IMR-90 (cell line): ENCODE results near the gene LAMA5. TPM values are rescaled to one million over a fixed set of nuclear protein-coding genes. Genes with fewer than 3 reads are reported as not detected.

Source experiments
- ATAC-seq: fragments of 200-7000 bp; cut with Tn5 transposase; 2 replicates; pipeline ENCODE4 v1.9.1; 2020; ENCODE audit warnings: low read depth, mild to moderate bottlenecking, moderate library complexity
- BruUV-seq: library from RNA; stranded (reverse); fragments of 400-500 nt; replicated peaks from 2 replicates; lab custom pipeline; 2021; lab: Mats Ljungman, UMichigan
- CTCF ChIA-PET: fragments of 300-600 bp; formaldehyde crosslinking; extraction: SDS; loops from one replicate; lab custom pipeline; 2021; ENCODE audit warnings: antibody characterized with exemption; lab: Yijun Ruan, JAX
- POLR2A ChIA-PET: fragments of 300-600 bp; sonication (Branson Sonifier 250); formaldehyde crosslinking; loops from one replicate; lab custom pipeline; 2022; ENCODE audit warnings: antibody characterized with exemption; ENCODE audit not compliant: unreplicated experiment; lab: Charles Lee
- DNase-seq: peaks from one replicate; pipeline ENCODE4 v3.0.0; 2013
- H2AFZ ChIP-seq: replicated peaks from 2 replicates; pipeline ENCODE3; 2013; ENCODE audit warnings: low read length, mild to moderate bottlenecking; ENCODE audit not compliant: poor library complexity
- H2AK5ac ChIP-seq: 2 replicates; pipeline ENCODE4 v1.6.1; 2013; ENCODE audit warnings: low read depth, low read length, inconsistent platforms
- H2AK9ac ChIP-seq: replicated peaks from 2 replicates; pipeline ENCODE3; 2013; ENCODE audit warnings: mild to moderate bottlenecking, low read depth, low read length, moderate library complexity; ENCODE audit not compliant: poor library complexity
- H2BK120ac ChIP-seq: 2 replicates; pipeline ENCODE4 v1.6.1; 2013; ENCODE audit warnings: low read depth, low read length, inconsistent platforms
- H2BK15ac ChIP-seq: 3 replicates; pipeline ENCODE4 v1.6.1; 2013; ENCODE audit warnings: low read depth, low read length, inconsistent platforms
- H2BK20ac ChIP-seq: 2 replicates; pipeline ENCODE4 v1.6.1; 2013; ENCODE audit warnings: low read depth, mild to moderate bottlenecking, inconsistent platforms, low read length, moderate library complexity
- H2BK5ac ChIP-seq: 2 replicates; pipeline ENCODE4 v1.6.1; 2013; ENCODE audit warnings: mild to moderate bottlenecking, low read depth, low read length, inconsistent platforms; ENCODE audit not compliant: poor library complexity, severe bottlenecking
- H3K14ac ChIP-seq: replicated peaks from 2 replicates; pipeline ENCODE4 v1.6.1; 2013; ENCODE audit warnings: low read depth, low read length, inconsistent platforms
- H3K18ac ChIP-seq: 2 replicates; pipeline ENCODE4 v1.6.1; 2013; ENCODE audit warnings: low read depth, low read length, control low read depth
- H3K23ac ChIP-seq: 2 replicates; pipeline ENCODE4 v1.6.1; 2013; ENCODE audit warnings: low read depth, low read length, inconsistent platforms
- H3K27ac ChIP-seq: 2 replicates; pipeline ENCODE4 v1.5.1; 2013; ENCODE audit warnings: mild to moderate bottlenecking, control low read depth, low read length; ENCODE audit not compliant: insufficient read depth
- H3K27me3 ChIP-seq: 2 replicates; pipeline ENCODE4 v1.6.1; 2013; ENCODE audit warnings: low read length; ENCODE audit not compliant: control insufficient read depth, insufficient read depth
- H3K36me3 ChIP-seq: 2 replicates; pipeline ENCODE4 v1.6.1; 2013; ENCODE audit warnings: low read length, mixed read lengths; ENCODE audit not compliant: control insufficient read depth, insufficient read depth
- H3K4ac ChIP-seq: 2 replicates; pipeline ENCODE4 v1.6.1; 2013; ENCODE audit warnings: low read depth, low read length, inconsistent platforms
- H3K4me1 ChIP-seq: 2 replicates; pipeline ENCODE4 v1.6.1; 2013; ENCODE audit warnings: low read length, mixed read lengths; ENCODE audit not compliant: control insufficient read depth, insufficient read depth
- H3K4me2 ChIP-seq: 2 replicates; pipeline ENCODE4 v1.6.1; 2013; ENCODE audit warnings: low read depth, mild to moderate bottlenecking, control low read depth, low read length, moderate library complexity
- H3K4me3 ChIP-seq: 2 replicates; pipeline ENCODE4 v1.5.1; 2013; ENCODE audit warnings: low read depth, mild to moderate bottlenecking, control low read depth, low read length, moderate library complexity; ENCODE audit not compliant: insufficient read depth
- H3K56ac ChIP-seq: 2 replicates; pipeline ENCODE4 v1.6.1; 2013; ENCODE audit warnings: low read length, inconsistent platforms; ENCODE audit not compliant: insufficient read depth; ENCODE audit errors: extremely low read depth
- H3K79me1 ChIP-seq, 2 experiments: 2 replicates each; pipeline ENCODE4 v1.6.1; 2013; ENCODE audit warnings: low read length in 2 of 2, inconsistent platforms in 1 of 2, low read depth in 1 of 2
- H3K9ac ChIP-seq: 2 replicates; pipeline ENCODE4 v1.6.1; 2013; ENCODE audit warnings: low read depth, low read length, control low read depth
- H3K9me1 ChIP-seq: 2 replicates; pipeline ENCODE4 v1.6.1; 2013; ENCODE audit warnings: low read length, inconsistent platforms; ENCODE audit not compliant: insufficient read depth
- H3K9me3 ChIP-seq: 2 replicates; pipeline ENCODE4 v1.6.1; 2013; ENCODE audit warnings: low read length; ENCODE audit not compliant: control insufficient read depth, insufficient read depth
- H4K20me1 ChIP-seq: 2 replicates; pipeline ENCODE4 v1.6.1; 2013; ENCODE audit warnings: low read length, inconsistent platforms; ENCODE audit not compliant: insufficient read depth
- H4K5ac ChIP-seq: 2 replicates; pipeline ENCODE4 v1.6.1; 2013; ENCODE audit warnings: mild to moderate bottlenecking, low read depth, low read length, control low read depth
- H4K8ac ChIP-seq, 2 experiments: 2 replicates each; pipeline ENCODE4 v1.6.1; 2013; ENCODE audit warnings: low read depth in 2 of 2, low read length in 2 of 2, control low read depth in 1 of 2, inconsistent platforms in 1 of 2
- H4K91ac ChIP-seq: 2 replicates; pipeline ENCODE4 v1.6.1; 2013; ENCODE audit warnings: low read depth, low read length, inconsistent platforms; ENCODE audit not compliant: insufficient read depth
- BHLHE40 ChIP-seq: fragments of 150-350 bp; IDR thresholded peaks from 2 replicates; pipeline ENCODE4 v1.6.1; 2016; ENCODE audit warnings: mild to moderate bottlenecking, low read depth, low read length
- CEBPB ChIP-seq: IDR thresholded peaks from 2 replicates; pipeline ENCODE4 v1.6.1; 2012; ENCODE audit warnings: low read depth, low read length, improper control_type of control experiment
- CHD1 ChIP-seq: IDR thresholded peaks from 2 replicates; pipeline ENCODE4 v1.6.1; 2012; ENCODE audit warnings: low read depth, low read length, improper control_type of control experiment
- CTCF ChIP-seq: conservative IDR thresholded peaks from 2 replicates; pipeline ENCODE4 v1.5.1; 2012; ENCODE audit warnings: mild to moderate bottlenecking, low read depth, low read length, improper control_type of control experiment
- ELK1 ChIP-seq: fragments of 150-350 bp; IDR thresholded peaks from 2 replicates; pipeline ENCODE4 v1.6.1; 2016; ENCODE audit warnings: low read depth, mild to moderate bottlenecking, low read length, moderate library complexity, borderline replicate concordance
- FOS ChIP-seq: fragments of 150-350 bp; IDR thresholded peaks from 2 replicates; pipeline ENCODE4 v1.6.1; 2016; ENCODE audit warnings: low read depth, low read length
- MAFK ChIP-seq: IDR thresholded peaks from 2 replicates; pipeline ENCODE4 v1.6.1; 2012; ENCODE audit warnings: low read depth, low read length, improper control_type of control experiment
- MAZ ChIP-seq: IDR thresholded peaks from 2 replicates; pipeline ENCODE4 v1.6.1; 2012; ENCODE audit warnings: low read depth, mild to moderate bottlenecking, low read length, improper control_type of control experiment, moderate library complexity, borderline replicate concordance
- MXI1 ChIP-seq: IDR thresholded peaks from 2 replicates; pipeline ENCODE4 v1.6.1; 2012; ENCODE audit warnings: low read depth, mild to moderate bottlenecking, low read length, moderate library complexity, borderline replicate concordance
- NFE2L2 ChIP-seq: fragments of 150-350 bp; IDR thresholded peaks from 2 replicates; pipeline ENCODE4 v1.6.1; 2016; ENCODE audit warnings: low read depth, mild to moderate bottlenecking, low read length
- POLR2A ChIP-seq: IDR thresholded peaks from 2 replicates; pipeline ENCODE4 v1.6.1; 2012; ENCODE audit warnings: mild to moderate bottlenecking, low read depth, low read length
- RAD21 ChIP-seq: IDR thresholded peaks from 2 replicates; pipeline ENCODE4 v1.6.1; 2012; ENCODE audit warnings: low read length, improper control_type of control experiment
- RCOR1 ChIP-seq: IDR thresholded peaks from 2 replicates; pipeline ENCODE4 v1.6.1; 2012; ENCODE audit warnings: mild to moderate bottlenecking, low read length, improper control_type of control experiment; ENCODE audit not compliant: insufficient replicate concordance
- RFX5 ChIP-seq: IDR thresholded peaks from 2 replicates; pipeline ENCODE4 v1.8.0; 2012; ENCODE audit warnings: low read depth, mild to moderate bottlenecking, low read length, moderate library complexity
- SMC3 ChIP-seq: fragments of 150-350 bp; IDR thresholded peaks from 2 replicates; pipeline ENCODE4 v1.6.1; 2016; ENCODE audit warnings: low read depth, mild to moderate bottlenecking, antibody characterized with exemption, low read length, moderate library complexity
- USF2 ChIP-seq: fragments of 150-350 bp; IDR thresholded peaks from 2 replicates; pipeline ENCODE4 v1.6.1; 2017; ENCODE audit warnings: mild to moderate bottlenecking, antibody characterized with exemption, low read length, low read depth
- WGBS, 2 experiments: methylation state at CpG; one replicate each; pipeline versions ENCODE4 v1.1.5 to v1.1.7; 2013; ENCODE audit warnings: missing lambda C conversion rate in 2 of 2; ENCODE audit not compliant: insufficient read length in 1 of 2; ENCODE audit errors: extremely low coverage in 2 of 2; 5-methylcytosine and 5-hydroxymethylcytosine counted together
- dilution Hi-C: fragments of 300-500 bp; cut with HindIII; formaldehyde crosslinking; loops from one replicate; pipeline ENCODE4 v1.14.3; 2018; ENCODE audit warnings: low sequenced_read_pairs; ENCODE audit not compliant: unreplicated experiment
- in situ Hi-C: fragments of 300-500 bp; cut with MboI; formaldehyde crosslinking; loops from 3 replicates; pipeline ENCODE4 v1.14.3; 2019; ENCODE audit warnings: low sequenced_read_pairs, inconsistent platforms, mixed read lengths
- intact Hi-C: fragments of 100-400 bp; cut with micrococcal nuclease; formaldehyde crosslinking; loops from 2 replicates; pipeline ENCODE4 v1.10.0; 2022
- polyA plus RNA-seq, 3 experiments: library from polyadenylated mRNA; depleted of rRNA; stranded (reverse); fragments of >200 nt; gene quantifications; 2 replicates each; pipeline ENCODE4 v1.2.3, GENCODE V29; 2012; ENCODE audit warnings: low replicate concordance in 1 of 3
- total RNA-seq: library from RNA; depleted of rRNA; stranded (reverse); fragments of >200 nt; gene quantifications from 2 replicates; pipeline ENCODE4 v1.2.3, GENCODE V29; 2012

LAMA5 gene
- total and polyA plus RNA-seq, 2 of the 4 experiments (the other 2 are of a cell fraction): 0.90 to 7.3 TPM

- Histone ChIP-seq H3K27me3 (no peaks in the 10 kb centered on the region), H2AK5ac (no peak overlapping the region), H3K14ac (no peak overlapping the region), H4K5ac (no peak overlapping the region), H2BK15ac (no peak overlapping the region), H3K23ac (no peak overlapping the region), H2BK5ac (no peak overlapping the region), H3K18ac (no peak overlapping the region), H3K4me1 (no peaks in the 10 kb centered on the region), H2BK20ac (no peak overlapping the region), H3K9ac (no peak overlapping the region), H4K20me1 (no peaks in the 10 kb centered on the region; the same call in none of the 2 replicates), H3K79me1 (no peaks in the 10 kb centered on the region; a peak in 1 of 4 replicates), H4K91ac (no peak overlapping the region), H3K9me3 (no peaks in the 10 kb centered on the region), H3K56ac (no peak overlapping the region), H3K36me3 (peaks cover 49% of the 10 kb centered on the region), H3K4ac (no peak overlapping the region), H3K4me3 (no peak overlapping the region), H2AK9ac (no peak overlapping the region), H4K8ac (no peak overlapping the region), H3K9me1 (no peaks in the 10 kb centered on the region; the same call in 1 of the 2 replicates), H3K27ac (no peak overlapping the region), H2AFZ (no peak overlapping the region), H2BK120ac (no peak overlapping the region), H3K4me2 (no peak overlapping the region)
- 93% methylated on average over 12 of the region's 15 CpGs; no CpG with 5 or more reads in 1 of the 2 experiments for WGBS, 2 experiments
- no TSS peak for BruUV-seq
- POLR2A ChIA-PET: no interaction called here
- DNase-seq: no peak
- no peak for TF ChIP-seq FOS
- no peak for TF ChIP-seq CEBPB
- no peak for TF ChIP-seq BHLHE40
- no peak for TF ChIP-seq CHD1
- no peak for TF ChIP-seq RAD21
- TF ChIP-seq POLR2A: no peak
- TF ChIP-seq ELK1: no peak
- TF ChIP-seq CTCF: no peak
- no peak for TF ChIP-seq MXI1
- no peak for TF ChIP-seq USF2
- no peak for TF ChIP-seq RFX5
- no peak for TF ChIP-seq MAZ
- TF ChIP-seq RCOR1: no peak
- TF ChIP-seq NFE2L2: no peak
- no peak for TF ChIP-seq SMC3
- no peak for TF ChIP-seq MAFK
- in situ Hi-C loops: loop anchor here (25.0 kb wide), 1 partner anchor 324 kb away; no protein-coding TSS in a partner anchor
- dilution Hi-C loops: loop anchor here (25.0 kb wide), 1 partner anchor 99 kb away; the partner anchor contains the start of gene RPS21
- CTCF ChIA-PET: no interaction called here
- intact Hi-C loops: no loop called here
- ATAC-seq: no peak
Observed at GRCh38 chr20:62288535-62289105, 78.5 kb downstream of the LAMA5 start.
